HT1080 (cell line): ENCODE measurements around the gene DISC1. TPM values are rescaled to one million over a fixed set of nuclear protein-coding genes. Genes with fewer than 3 reads are reported as not detected.
A peak's percentile ranks its signal among the peaks of the same experiment; 100 is the strongest.
"Not testable (repeated sequence)": the region's sequence is repeated elsewhere in the genome, so short reads cannot be mapped to it uniquely, and the experiment has no call there.

Experiments used
- DNase-seq: peaks from one replicate; pipeline ENCODE4 v3.0.0-alpha.2; 2015; ENCODE audit warnings: low read depth
- total RNA-seq: library from RNA; depleted of rRNA; stranded (reverse); fragments of >200 nt; shearing (Covaris generic); gene quantifications from 2 replicates; pipeline ENCODE4 v1.2.3, GENCODE V29; 2014

DISC1 gene
- total RNA-seq, 1 experiment from 2014 or later = 5.5 TPM

DNA sequence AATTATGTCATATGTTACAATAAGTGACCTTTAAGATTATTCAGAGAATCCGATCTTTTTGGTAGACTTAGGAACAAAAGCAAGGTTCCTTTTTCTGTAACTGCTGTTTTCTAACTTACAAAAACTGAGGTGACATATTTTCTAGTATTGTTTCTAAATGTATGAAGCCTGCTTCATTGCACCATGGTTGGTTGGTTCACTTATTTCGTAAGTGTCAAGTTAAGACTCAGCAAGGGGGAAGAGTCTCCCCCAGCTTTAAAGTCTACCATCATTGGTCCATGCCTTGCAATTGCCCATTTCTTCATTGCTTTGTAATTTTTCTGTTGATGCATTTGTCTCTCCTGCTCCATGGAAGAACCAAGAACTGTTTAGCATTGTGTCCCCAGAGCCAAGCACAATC is 136.9 kb downstream of the DISC1 start:
- no peak for DNase-seq

GRCh38 chr1:231765825-231766224 is 139.2 kb downstream of the DISC1 start:
- DNase-seq = not testable (repeated sequence)

GRCh38 chr1:231767471-231767870 is 140.9 kb downstream of the DISC1 start:
- no peak for DNase-seq

GRCh38 chr1:231768416-231768815 is 141.8 kb downstream of the DISC1 start:
- DNase-seq = no peak

DNA sequence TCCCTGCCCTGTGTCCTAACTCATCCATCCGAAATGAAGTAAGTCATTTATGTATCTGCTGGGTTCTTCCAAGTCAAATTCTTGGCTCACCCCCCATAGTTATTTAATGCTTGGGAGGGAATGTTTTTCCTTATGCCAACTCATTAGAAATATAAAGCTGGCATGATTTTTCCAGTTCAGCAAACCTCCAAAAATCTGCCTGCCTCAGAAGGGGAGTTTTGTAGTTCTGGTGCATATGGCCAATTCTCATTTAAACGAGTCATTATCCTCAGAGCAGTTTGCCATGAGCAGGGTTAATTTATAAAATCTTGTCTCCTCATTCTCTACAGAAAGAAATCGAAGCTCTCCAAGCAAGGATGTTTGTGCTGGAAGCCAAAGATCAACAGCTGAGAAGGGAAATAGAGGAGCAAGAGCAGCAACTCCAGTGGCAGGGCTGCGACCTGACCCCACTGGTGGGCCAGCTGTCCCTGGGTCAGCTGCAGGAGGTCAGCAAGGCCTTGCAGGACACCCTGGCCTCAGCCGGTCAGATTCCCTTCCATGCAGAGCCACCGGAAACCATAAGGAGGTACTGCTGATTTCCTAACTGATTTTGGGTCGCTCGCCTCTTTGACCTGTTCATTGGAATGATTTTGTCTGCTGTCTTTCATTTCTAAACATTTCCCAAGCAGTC is 144.1 kb downstream of the DISC1 start:
- DNase-seq = no peak

DNA sequence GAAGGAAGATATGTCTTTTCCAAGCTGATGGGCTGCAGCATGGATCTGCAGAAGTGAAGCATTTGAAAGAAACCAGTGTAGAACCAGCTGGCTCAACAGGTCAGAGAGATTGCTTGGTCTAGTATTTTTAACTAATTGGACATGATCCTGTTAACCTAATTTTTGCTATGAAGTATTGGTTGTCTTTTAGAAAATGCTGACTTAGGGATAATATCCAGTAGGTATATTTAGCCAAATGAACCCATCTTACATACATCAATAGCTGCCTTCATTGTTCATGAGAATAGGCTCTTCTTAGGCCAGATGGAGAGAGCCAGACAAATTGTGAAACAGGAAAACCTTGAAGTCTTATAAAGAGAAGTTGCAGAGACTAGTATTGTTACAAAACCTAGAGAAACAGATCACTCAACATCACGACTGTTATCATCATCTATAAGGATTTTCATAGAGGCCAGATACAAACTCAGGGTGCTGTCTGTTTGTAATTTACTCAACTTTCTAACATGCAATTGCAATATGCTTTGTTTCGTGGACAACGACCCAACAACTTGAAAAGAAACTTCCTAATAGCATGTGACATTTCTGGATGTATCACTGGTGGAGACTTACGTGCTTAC is 148.2 kb downstream of the DISC1 start:
- no peak for DNase-seq

DNA sequence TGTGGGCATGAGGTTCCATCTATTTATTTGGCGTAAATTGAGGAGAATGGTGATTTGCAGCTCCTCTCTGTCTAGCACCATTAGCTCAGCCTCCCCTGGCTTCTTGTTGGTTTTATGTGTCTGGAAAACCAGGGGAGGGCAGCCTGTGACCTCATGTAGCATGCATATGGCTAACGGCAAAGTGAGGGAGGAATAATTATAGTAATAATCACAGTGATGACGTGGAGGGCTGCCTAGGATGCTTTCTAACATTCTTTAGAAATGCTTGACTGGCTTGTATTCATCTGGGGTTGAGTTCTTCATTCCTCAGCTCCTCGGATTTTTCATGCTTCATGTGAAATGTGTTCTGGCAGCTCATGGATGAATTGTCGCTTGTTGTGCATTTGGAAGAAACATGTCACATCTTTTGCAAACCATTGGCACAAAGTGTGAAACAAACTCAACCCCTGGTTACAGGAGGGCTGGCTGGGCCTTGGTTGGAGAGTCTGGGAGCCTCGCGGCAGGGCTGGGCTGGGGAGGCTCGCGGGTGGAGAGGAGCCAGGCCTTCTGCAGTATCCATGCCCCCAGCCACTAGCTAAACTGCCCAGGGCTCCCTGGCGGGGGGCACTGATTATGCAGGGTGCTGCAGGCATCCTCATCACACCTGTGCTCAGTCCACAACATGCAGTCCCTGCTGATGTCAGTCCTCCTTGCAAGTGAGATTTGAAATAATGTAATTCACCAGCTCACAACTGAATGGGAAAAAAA is 149.6 kb downstream of the DISC1 start:
- no peak for DNase-seq

GRCh38 chr1:231776757-231777062 is 150.1 kb downstream of the DISC1 start:
- no peak for DNase-seq

- DNase-seq = peak; percentile 39
Observed at GRCh38 chr1:231778009-231778719, 151.6 kb downstream of the DISC1 start.

GRCh38 chr1:231779081-231779480 is 152.5 kb downstream of the DISC1 start:
- DNase-seq = no peak

DNA sequence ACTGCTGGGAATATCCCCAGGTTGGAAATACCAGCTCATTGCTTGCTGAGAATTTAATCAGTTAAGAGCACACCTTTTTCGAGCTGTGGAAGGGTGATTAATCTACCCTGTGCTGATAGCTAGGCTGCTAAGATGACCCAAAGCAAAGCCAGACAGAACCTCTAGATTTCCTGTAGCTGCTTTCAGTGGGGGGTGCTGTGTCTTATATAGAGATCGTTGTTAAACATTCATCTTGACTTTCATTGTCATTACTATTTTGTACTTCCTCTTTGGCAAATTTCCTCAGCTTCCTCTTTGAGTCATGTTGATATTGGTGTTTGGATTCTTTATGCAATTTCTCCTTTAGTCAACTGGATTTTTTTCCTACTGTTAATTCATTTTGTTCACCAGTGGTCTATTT is 155.3 kb downstream of the DISC1 start:
- DNase-seq = peak; percentile 17

DNA sequence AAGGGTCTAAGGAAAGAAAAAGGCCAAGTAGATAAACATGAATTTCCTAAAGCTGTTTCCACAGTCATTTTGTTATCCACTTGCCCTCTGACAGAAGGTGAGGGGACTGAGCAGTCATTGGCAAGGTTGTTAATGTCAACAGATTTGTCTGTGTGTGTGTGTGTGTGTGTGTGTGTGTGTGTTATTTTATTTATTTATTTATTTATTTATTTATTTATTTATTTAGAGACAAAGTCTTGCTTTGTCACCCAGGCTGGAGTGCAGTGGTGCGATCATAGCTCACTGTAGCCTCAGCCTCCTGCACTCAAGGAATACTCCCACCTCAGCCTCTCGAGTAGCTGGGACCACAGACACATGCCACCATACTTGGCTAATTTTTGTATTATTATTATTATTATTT is 158.5 kb downstream of the DISC1 start:
- not testable (repeated sequence) for DNase-seq

GRCh38 chr1:231786126-231786525 is 159.5 kb downstream of the DISC1 start:
- no peak for DNase-seq

DNA sequence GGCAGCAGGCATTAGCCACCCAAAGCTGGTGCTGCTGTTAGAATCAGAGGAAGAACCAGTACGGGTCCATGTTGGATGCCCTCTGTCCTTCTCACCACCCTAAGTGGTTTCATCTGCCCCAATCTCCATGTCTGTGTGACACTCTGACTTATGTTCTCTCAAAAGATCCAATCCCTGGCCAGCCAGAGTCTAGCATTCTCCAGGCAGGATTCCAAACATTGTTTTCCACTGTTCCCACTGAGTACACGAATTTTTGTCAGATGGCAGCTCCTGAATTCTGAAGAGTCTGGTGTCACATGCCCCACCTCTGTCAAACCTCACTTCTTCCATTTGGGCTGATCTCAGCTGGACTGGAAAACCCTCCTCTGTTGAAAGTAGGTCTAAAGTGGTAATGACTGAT is 166.0 kb downstream of the DISC1 start:
- no peak for DNase-seq

GRCh38 chr1:231793893-231794292 is 167.3 kb downstream of the DISC1 start:
- DNase-seq = no peak

DNA sequence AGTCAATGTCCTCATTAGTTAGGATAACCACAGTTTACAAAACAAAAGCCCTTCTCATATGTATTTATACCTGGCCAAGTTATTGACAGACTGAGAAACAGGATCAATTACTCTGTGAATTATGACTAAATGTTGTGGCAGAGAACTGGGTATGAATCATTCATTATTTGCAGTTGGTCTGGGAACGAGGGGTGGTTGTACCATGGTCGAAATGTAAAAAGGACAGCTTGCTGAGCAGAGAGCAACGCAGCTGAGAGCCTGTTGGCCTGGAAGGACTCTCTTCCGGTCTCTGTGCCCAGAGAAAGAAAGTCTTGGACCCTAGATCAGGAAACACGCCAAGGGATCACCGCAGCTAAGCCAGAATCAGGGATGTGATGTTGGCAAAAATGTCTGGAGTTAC is 169.6 kb downstream of the DISC1 start:
- no peak for DNase-seq

GRCh38 chr1:231799363-231799986 is 172.9 kb downstream of the DISC1 start:
- no peak for DNase-seq

GRCh38 chr1:231800108-231800507 is 173.5 kb downstream of the DISC1 start:
- peak; percentile 40 for DNase-seq

DNA sequence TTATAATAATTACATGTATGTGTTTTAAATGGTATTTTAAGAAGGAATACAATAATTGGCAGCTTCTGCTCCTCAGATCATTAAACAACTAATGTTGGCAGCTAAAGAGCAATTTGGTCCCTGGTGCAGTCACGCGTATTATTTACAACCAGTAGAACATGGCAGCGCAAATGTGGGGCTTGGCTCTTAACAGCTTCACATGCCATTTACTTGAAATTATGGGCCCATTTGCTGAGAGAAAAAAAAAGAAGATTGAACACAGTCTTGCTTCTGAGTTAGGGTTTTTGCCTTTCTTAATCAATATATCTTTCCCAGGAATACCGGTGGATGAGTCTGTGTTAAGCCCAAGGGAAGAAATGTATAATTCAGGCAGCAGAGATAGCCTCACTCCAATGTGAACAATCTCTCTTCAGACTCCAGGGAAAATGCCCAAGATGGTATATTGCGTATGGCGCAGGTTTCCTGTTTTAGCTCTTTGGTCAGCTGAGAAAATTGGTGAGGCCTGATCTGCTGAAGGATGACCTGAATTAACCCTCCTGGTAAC is 174.5 kb downstream of the DISC1 start:
- no peak for DNase-seq

DNA sequence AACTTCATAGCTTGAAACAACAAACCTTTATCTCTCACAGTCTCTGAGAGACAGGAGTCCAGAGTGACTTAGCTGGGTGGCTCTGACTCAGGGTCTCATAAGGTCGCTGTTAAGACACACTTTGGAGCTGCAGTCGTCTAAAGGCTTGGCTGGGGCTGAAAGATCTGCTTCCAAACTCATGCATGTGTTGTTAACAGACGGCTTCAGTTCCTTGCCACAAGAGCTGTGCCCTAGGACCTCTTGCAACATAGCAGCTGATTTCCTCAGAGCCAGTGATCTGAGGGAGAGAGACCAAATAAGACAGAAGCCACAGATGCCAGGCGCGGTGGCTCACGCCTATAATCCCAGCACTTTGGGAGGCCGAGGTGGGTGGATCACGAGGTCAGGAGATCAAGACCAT is 176.8 kb downstream of the DISC1 start:
- DNase-seq = no peak
